ENCODE measurements around the gene SNTA1.
A peak's percentile ranks its signal among the peaks of the same experiment; 100 is the strongest.
"Not testable (repeated sequence)": the region's sequence is repeated elsewhere in the genome, so short reads cannot be mapped to it uniquely, and the experiment has no call there.

The SNTA1 gene
- 3.0 to 26.3 reads per million in 2 experiments for total RNA-seq

DNA sequence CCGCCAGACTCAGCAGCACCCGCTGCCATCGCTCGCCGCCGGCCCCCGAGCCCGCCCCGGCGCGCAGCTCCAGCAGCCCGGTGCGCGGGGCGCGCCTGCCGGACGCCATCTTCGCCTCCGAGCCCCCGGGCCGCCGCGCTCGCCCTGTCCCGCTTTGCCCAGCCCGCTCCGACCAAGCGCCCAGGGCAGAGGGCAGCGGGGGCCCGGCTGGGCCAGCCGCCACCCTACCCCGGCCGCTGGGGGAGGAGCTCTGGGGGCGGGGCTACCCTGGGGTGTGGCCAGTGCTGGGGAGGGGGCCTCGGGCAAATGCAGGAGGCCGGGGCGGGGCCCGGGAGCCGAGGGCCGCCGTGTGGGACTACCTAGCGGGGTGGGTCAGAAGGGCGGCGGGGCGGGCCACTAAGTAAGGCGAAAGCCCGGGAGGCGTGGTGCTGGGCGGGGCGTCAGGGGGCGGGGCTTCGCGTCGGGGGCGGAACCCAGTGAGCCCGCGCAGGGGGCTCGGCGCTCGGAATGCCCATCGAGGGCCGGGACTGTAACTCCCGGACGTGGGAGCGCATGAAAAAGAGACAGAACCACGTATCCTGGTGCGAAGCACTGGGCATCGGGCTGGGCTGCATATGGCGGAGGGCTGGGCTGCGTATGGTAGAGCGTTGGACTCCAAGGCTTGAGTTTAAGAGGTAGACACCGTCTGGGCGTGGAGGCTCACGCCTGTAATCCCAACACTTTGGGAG, at the start of gene SNTA1:
SNTA1 (minus strand) TSS at position 252 of the 728 bp plus-strand sequence; CDS start at position 109, 143 bp downstream.
- DNase-seq (ENCODE audit: low read depth) = peak; percentile 75

DNA sequence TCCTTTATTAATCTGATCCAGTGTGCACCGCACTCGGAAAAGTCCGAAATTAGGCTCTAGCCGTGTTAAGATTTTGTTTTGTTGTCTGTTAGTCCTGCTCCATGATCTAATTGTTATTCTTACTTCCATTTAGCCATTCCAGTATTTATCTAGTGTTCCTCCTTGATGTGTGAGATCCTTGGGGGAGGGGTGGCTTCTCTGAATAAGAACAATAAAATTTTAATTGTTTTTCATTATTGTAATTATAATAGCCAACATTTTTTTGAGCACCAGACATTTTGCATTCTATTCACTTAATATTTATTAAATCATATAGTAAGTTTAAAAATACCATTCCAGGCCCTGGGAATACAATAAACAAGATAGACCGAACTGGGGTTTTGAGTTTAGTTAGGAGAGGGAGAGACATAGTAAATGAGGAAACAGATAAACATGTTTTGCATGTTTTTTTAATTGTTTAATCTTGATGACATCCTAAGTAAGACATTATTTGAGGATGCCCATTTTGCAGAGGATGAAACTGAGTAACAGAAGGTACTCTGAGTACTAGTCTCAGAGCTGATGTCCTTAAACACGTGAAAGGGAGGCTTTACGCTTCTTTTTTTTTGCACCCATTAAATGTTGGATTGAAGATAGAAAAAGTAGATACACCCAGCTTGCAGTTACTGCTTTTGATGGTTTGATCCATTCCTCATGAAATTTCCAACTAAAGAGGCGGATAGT, 47.5 kb upstream of the SNTA1 start:
- no peak for DNase-seq (ENCODE audit: low read depth)

DNA sequence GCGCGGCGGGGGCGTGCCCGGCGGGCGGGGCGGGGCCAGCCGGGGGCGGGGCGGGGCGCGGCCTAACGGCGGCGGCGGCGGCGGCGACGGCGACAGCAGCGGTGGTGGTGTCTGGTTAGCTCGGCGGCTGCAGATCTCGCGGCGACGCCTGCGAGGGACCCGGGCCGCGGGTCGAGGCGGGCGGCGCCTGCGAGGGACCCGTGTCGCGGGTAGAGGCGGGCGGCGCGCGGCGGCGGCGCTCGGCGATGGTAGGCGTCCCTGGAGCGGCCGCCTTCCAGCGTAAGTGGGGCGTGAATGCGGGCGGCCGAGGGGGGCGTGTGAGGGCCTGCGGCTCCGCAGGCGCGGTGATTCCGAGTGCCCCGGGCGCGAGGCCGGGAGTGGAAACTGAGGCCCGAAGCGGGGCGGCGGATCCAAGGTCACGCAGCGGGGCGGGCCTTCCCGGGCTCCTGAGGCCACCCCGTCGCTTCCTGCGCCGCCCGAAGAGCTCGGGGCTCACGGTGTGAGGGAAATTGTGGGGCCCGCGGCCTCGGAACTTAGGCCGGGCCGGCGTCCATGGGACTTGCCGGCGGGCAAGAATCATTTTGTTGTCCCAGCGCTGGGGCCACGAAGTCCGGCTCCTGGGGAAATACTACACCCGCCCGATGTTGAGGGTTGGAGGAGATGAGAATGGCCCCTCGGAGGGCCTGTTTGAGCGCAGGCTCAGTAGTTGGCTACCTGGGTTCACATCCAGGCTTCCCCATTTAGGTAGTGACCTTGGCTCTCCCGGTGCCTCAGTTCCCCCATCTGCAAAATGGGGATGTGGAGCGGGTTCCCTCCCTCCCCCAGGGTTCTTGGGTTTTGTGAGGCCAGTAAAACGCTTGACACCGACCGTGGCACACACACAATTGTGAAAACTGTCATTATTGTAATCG, 46.7 kb upstream of the SNTA1 start, which contains the start of gene CBFA2T2:
CBFA2T2 (plus strand) TSS at position 74 of the 911 bp plus-strand sequence; CDS start at position 246, 172 bp downstream.
- no peak for DNase-seq (ENCODE audit: low read depth)

DNA sequence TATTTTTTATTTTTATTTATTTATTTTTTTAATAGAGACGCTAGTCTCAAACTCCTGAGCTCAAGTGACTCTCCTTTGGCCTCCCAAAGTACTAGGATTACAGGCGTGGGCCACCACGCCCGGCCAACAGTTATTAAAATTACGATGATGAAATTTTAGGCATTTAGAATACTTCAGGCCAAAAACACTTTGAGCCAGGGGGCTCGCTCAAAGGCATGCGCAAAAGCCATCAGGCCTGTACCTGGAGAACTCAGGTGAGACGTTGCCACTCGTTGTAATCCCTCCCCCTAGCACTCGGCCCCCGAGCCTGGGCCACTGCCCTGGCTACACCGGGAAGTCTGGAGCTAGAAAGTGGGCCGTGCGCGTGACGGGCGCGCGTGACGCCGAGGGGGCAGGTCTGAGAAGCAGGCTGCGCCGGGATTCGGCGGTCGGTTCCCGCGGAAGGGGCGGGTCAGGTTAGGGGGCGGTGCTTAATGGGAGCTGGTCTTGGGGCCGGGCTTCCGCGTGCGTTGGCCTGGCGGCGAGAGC, 46.0 kb upstream of the SNTA1 start:
- DNase-seq (ENCODE audit: low read depth) = peak; percentile 98

DNA sequence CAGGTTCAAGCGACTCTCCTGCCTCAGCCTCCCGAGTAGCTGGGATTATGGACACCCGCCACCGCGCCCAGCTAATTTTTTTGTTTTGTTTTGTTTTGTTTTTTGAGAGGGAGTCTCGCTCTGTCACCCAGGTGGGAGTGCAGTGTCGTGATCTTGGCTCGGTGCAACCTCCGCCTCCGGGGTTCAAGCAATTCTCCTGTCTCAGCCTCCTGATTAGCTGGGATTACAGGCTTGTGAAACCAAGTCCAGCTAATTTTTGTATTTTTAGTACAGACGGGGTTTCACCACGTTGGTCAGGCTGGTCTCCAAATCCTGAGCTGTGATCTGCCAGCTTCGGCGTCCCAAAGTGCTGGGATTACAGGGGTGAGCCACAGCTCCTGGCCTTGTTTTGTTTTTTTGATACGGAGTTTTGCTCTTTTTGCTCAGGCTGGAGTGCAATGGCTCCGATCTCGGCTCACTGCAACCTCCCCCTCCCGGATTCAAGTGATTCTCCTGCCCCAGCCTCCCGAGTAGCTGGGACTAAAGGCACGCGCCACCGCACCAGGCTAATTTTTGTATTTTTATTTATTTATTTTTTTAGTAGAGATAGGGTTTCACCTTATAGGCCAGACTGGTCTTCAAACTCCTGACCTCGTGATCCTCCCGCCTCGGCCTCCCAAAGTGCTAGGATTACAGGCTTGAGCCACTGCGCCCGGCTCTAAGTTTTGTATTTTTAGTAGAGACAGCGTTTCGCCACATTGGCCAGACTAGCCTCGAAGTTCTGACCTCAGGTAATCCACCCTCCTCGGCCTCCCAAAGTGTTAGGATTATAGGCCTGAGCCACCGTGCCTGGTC, 45.3 kb upstream of the SNTA1 start:
- DNase-seq (ENCODE audit: low read depth) = not testable (repeated sequence)

DNA sequence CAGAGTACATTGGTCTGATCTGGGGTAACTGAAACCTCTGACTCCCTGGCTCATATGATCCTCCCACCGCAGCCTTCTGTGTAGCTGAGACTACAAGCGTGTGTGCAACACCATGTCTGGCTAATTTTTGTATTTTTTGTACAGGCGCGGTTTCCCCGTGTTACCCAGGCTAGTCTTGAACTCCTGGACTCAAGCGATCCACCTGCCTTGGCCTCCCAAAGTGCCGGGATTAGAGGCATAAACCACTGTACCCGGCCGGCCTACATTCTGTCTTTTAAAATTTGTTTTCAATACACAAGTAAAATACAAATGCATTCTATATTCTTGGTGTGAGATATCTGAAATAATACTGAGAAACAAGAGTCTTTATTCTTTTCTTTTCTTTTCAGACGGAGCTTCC, 44.6 kb upstream of the SNTA1 start:
- no peak for DNase-seq (ENCODE audit: low read depth)

DNA sequence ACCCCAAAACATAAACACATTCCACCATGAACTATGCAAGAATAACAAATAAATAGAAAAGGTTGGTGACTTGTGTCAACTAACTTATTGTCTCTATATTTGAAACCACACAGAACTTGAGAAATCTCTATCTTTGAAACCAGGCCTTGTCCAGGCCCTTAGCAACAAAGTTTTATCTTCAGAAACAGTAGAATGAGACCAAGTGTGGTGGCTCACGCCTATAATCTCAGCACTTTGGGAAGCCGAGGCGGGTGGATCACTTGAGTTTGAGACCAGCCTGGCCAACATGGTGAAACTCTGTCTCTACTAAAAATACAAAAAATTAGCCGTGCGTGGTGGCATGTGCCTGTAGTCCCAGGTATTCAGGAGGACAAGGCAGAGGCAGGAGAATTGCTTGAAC, 39.6 kb upstream of the SNTA1 start:
- not testable (repeated sequence) for DNase-seq (ENCODE audit: low read depth)

DNA sequence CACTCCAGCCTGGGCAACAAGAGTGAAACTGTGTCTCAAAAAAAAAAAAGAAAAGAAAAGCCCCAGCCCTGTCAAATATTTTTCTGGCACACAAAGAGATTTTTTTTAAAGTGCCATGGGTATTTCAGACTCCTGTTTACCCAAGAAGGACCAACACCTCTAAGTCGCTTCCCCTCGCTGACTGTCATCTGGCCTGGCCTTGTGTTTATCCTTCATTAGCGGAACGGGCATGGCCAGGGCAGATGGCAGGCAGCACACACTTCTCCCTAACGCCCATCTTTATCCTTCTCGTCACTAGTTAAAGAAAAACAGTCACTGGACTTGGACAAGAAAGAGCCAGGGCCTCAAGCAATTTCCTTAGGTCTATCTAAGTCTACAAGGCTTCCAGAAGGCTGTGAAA, 39.0 kb upstream of the SNTA1 start:
- no peak for DNase-seq (ENCODE audit: low read depth)

DNA sequence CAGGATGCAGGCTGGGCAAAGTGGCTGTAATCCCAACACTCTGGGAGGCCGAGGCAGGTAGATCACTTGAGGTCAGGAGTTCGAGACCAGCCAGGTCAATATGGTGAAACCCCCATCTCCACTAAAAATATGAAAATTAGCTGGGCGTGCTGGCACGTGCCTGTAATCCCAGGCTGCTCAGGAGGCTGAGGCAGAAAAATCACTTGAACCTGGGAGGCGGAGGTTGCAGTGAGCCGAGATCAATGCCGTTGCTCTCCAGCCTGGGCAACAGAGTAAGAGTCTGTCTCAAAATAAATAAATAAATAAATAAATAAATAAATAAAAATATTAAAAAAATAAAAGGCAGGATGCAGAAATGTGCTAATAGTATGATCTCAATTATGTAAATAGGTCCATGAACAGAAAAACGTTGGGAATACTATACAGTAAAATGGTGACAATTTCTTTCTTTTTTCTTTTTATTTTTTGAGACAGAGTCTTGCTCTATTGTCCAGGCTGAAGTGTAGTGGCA, 37.9 kb upstream of the SNTA1 start:
- no peak for DNase-seq (ENCODE audit: low read depth)

DNA sequence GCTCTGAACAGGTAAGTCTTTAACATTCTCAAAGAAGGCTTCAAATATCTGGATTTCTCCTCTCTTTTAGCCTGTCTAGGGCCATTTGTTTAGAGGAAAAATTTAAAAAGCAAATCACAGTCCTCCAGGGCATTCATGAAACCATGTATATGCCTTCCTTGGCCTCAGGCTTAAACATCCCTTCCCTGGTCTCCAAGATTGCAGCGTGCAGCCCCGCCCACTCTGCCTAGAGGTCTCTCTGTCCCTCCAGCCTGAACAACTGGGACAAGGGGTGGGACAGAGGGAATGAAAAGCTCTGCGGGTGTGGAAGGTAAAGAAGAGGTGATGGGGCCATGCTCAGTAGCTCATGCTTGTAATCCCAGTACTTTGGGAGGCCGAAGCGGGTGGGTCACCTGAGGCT, 36.5 kb upstream of the SNTA1 start:
- DNase-seq (ENCODE audit: low read depth) = no peak

DNA sequence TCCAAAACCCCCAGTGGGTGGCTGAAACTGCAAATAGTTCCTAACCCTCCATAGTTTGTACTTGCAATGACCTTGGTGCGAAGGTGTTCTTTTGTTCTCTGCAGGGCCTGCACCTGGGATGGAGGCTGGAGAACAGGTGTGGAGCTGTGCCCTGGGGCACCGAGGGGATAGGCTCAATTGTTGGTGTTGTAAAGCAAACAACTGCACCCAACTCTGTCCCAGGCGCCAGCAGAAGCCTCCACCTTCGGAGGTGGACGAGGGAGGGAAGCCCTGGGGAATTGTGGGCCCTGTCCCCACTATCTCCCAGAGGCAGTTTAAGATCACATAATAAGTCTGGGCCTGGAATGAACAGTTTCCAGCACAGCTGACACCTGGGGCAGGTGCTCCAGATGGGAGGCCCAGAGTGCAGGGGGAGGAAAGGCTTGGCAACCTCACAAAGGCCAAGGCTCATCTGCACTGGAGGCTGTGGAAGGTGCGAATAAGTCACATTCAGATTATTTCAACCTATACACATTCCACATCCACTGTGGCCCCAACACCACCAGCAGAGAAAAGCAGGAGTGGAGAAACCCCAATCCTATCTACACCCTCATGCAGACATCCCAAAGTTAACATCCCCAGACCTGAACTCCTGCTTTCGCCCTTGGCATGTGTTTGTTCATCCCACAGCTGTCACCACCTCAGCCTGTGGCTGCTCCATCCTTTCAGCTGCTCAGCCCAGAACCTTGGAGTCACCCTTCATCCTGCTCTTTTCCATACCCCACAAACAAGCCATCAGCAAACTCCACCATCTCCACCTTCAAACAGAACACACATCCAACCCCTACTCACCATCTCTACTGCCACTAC, 34.0 kb upstream of the SNTA1 start:
- DNase-seq (ENCODE audit: low read depth) = no peak

DNA sequence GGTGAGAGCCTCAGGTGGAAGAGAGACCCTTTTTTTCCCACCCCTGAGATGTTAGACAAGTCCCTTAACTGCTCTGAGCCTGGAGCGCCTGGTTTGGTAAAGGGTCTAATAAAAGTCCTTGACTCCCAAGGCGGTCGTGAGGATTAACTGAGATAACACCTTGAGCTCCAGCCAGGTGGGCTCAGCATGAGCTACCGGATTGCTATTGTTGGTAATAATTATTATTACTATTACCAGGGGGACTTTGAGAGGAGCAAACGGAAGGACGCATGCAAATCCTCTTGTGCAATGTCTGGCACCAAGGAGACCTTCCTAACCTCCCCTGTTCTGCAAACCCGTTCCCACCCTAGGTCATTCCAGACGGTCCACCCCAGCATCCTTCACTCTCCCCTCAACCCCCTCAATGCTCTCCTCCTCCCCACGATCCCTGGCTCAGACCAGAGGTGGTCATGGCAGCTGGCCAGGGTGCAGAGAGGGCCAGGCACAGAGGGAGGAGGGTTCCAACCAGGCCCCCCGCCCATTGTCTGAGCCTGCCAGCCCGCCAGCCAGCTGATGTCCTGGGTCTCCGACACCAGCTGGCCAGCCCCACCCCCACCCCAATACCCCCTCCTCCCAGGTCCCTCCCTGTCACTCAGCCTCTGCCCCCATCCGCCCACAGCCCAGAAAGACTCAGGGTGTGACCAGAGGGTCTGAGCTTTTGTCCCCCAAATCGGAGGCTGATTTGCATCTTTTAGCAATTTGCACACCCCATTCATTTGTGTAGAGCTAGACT, 32.0 kb upstream of the SNTA1 start:
- no peak for DNase-seq (ENCODE audit: low read depth)

DNA sequence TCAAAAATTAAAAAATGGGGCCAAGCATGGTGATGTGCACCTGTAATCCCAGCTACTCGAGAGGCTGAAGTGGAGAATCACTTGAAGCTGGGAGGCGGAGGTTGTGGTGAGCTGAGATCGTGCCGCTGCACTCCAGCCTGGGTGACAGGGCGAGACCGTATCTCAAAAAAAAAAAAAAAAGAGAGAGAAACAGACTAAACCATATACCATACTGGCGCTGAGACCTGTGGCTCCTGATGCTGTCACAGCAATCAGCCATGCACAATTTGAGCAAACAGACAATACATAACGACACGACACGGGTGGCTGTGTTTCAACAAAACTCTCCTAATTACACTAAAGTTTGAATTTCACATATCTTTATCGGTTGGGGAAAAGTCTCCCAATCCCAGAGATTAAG, 31.4 kb upstream of the SNTA1 start:
- DNase-seq (ENCODE audit: low read depth) = no peak

DNA sequence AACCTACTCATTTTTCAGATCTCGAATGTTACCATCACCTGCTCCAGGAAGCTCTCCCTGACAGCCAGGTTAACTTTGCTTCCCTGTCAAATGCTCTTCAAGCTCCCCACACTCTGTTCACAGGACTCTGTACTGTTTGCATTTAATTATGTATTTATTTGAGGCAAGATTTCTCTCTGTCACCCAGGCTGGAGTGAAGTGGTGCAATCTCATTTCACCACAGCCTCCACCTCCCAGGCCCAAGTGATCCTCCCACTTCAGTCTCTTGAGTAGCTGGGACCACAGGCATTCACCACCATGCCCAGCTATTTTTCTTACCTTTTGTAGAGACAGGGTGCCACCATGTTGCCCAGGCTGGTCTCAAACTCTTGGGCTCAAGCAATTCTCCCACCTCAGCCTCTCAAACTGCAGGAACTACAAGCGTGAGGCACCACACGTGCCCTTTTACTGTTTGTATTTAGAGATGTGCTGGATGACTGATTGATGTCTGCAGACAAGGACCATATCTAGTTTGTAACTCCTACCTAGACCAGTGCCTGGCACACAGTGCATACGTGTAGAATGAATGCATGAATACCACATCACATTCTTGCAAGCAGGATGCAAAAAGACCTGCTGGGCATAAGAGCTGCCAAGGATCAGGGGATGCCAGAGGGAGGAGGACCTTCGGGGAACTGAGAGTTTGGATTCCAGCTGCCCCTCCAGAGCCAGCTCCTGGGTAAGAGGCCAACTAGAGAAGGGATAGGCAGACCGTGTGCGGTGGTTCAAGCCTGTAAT, 30.7 kb upstream of the SNTA1 start:
- DNase-seq (ENCODE audit: low read depth) = no peak

DNA sequence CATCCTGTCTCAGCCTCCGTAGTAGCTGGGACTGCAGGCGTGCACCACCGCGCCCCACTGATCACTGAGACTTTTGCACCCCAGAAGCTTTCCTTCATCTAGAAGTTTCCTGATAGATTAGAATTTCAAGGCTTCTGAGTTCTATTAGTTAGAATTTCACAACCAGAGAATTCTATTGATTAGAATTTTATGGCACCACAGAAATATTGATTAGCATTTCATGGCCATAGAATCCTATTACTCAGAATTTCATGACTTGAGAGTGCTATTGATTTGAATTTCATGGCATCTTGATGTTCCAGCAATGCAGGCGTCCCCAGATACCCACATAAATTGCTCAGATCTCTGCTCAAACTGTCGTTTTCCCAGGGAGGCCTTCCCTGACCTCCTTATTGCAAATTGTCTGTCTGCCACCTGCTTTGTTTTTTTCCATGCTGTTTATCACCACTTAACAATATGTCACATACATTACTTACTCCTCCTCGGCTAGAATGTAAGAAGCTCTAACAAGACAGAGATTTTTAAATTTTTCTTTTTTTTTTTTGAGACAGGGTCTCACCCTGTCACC, 29.4 kb upstream of the SNTA1 start:
- DNase-seq (ENCODE audit: low read depth) = no peak

DNA sequence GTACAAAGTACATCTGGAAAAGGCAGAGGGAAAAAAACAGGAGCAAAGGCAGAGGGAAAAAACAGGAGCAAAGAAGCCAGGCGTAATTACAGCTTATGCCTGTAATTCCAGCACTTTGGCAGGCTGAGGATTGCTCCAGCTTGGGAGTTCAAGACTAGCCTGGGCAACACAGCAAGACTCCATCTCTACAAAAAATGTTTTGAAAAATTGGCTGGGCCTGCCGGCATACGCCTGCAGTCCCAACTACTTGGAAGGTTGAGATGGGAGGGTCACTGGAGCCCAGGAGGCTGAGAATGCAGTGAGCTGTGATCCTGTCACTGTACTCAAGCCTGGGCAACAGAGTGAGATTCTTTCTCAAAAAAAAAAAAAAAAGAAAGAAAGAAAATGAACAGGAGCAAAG, 27.3 kb upstream of the SNTA1 start:
- no peak for DNase-seq (ENCODE audit: low read depth)

DNA sequence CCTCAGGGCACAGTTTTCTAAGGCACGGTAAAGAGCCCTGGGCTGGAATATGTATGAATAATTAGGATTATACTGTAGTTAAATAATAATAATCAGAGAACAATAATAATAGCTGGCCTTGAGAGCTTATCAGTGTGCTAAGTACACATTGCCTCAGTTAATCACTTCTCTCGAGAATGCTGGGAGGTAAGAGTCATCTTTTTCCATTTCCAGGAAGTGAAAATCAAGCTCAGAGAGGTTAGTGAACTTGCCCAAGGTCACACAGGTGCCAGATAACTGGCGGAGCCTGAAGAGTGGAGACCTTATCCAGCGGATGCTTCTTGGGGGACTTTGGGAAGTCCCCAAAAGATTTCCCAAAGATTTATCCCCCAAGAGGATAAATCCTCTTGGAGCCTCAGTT, 26.9 kb upstream of the SNTA1 start:
- no peak for DNase-seq (ENCODE audit: low read depth)

DNA sequence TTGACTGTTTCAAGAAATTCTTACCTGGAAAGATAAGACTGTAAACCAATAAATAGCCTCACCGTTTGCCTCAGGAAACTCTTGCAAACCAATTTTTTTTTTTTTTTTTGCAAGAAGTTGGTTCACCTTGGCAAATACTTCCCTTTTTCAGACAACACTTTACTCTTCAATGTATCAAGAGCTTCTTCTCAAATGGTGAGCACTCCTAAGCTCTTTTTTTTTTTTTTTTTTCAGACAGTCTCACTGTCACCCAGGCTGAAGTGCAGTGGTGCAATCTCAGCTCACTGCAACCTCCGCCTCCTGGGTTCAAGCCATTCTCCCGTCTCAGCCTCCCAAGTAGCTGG, 22.7 kb upstream of the SNTA1 start:
- no peak for DNase-seq (ENCODE audit: low read depth)

All from T follicular helper cell (primary cell).